Measurements from ENCODE around the gene ADAMTSL3. TPM values are rescaled to one million over a fixed set of nuclear protein-coding genes. Genes with fewer than 3 reads are reported as not detected.

Gene ADAMTSL3
- total RNA-seq, 3 donors from 2014 or later: 2.2 to 52.1 (median 4.1) TPM

GRCh38 chr15:83999396-84000135 lies 345.6 kb downstream of the ADAMTSL3 start:
- no peak for ATAC-seq
- Histone ChIP-seq H3K36me3 (ENCODE audit: low read depth) (no peaks in the 10 kb centered on the region), H3K9me3 (no peaks in the 10 kb centered on the region), H3K4me1 (ENCODE audit: low read depth) (no peaks in the 10 kb centered on the region), H3K4me3 (no peak overlapping the region)
- DNase-seq: no peak
- intact Hi-C loops (cut with DNase I, micrococcal nuclease): no loop called here
- TF ChIP-seq CTCF (IDR thresholded peaks at IDR 0.05): no peak

GRCh38 chr15:84001037-84001436 lies 347.1 kb downstream of the ADAMTSL3 start:
- H3K9me3 ChIP-seq: no peaks in the 10 kb centered on the region
- no peak overlapping the region for H3K4me3 ChIP-seq
- DNase-seq: no peak
- TF ChIP-seq CTCF (IDR thresholded peaks at IDR 0.05): no peak
- ATAC-seq: no peak
- H3K36me3 ChIP-seq (ENCODE audit: low read depth): no peaks in the 10 kb centered on the region
- H3K4me1 ChIP-seq (ENCODE audit: low read depth): no peaks in the 10 kb centered on the region
- intact Hi-C loops (cut with DNase I, micrococcal nuclease): no loop called here

- Histone ChIP-seq H3K9me3 (no peaks in the 10 kb centered on the region), H3K4me3 (no peak overlapping the region), H3K36me3 (ENCODE audit: low read depth) (no peaks in the 10 kb centered on the region), H3K4me1 (ENCODE audit: low read depth) (no peaks in the 10 kb centered on the region)
- intact Hi-C loops (cut with DNase I, micrococcal nuclease): no loop called here
- TF ChIP-seq CTCF (IDR thresholded peaks at IDR 0.05): no peak
- ATAC-seq (no peak), DNase-seq (no peak)
These were observed 347.7 kb downstream of the ADAMTSL3 start for GRCh38 chr15:84001655-84002054.

- Histone ChIP-seq H3K9me3 (no peaks in the 10 kb centered on the region), H3K36me3 (ENCODE audit: low read depth) (no peaks in the 10 kb centered on the region), H3K4me3 (no peak overlapping the region), H3K4me1 (ENCODE audit: low read depth) (no peaks in the 10 kb centered on the region)
- no peak for DNase-seq
- intact Hi-C loops (cut with DNase I, micrococcal nuclease): no loop called here
- ATAC-seq: no peak
- TF ChIP-seq CTCF (IDR thresholded peaks at IDR 0.05): no peak
These were observed 350.0 kb downstream of the ADAMTSL3 start for GRCh38 chr15:84003791-84004503.

GRCh38 chr15:84006421-84006820 lies 352.5 kb downstream of the ADAMTSL3 start:
- Histone ChIP-seq H3K4me3 (no peak overlapping the region), H3K36me3 (ENCODE audit: low read depth) (no peaks in the 10 kb centered on the region), H3K9me3 (no peaks in the 10 kb centered on the region), H3K4me1 (ENCODE audit: low read depth) (no peaks in the 10 kb centered on the region)
- no peak for ATAC-seq
- intact Hi-C loops (cut with DNase I, micrococcal nuclease): no loop called here
- DNase-seq: no peak
- TF ChIP-seq CTCF (IDR thresholded peaks at IDR 0.05): no peak
